Ovary (tissue), 9 donors: ENCODE measurements around the gene ERC1. TPM values are rescaled to one million over a fixed set of nuclear protein-coding genes. Genes with fewer than 3 reads are reported as not detected.

Source experiments
- DNase-seq, 5 donors: peaks; one replicate each; pipeline ENCODE4 v3.0.0-alpha.2; 2019 to 2020
- H3K27ac ChIP-seq, 2 donors: fragments of 200-600 bp; one replicate each; pipeline versions ENCODE4 v1.5.1 to v1.8.0; 2019 to 2022
- H3K27me3 ChIP-seq: fragments of 200-600 bp; one replicate; pipeline ENCODE4 v1.8.0; 2022
- H3K36me3 ChIP-seq: fragments of 200-600 bp; sonication (generic); one replicate; pipeline ENCODE4 v1.5.1; 2019
- H3K4me1 ChIP-seq: one replicate; pipeline ENCODE4 v1.8.1; 2013; ENCODE audit warnings: mild to moderate bottlenecking, moderate library complexity; ENCODE audit not compliant: insufficient read depth
- H3K4me3 ChIP-seq: fragments of 200-600 bp; sonication (generic); one replicate; pipeline ENCODE4 v1.5.1; 2017
- H3K9me3 ChIP-seq, 2 donors: fragments of 200-600 bp in 1 of 2; sonication (generic) in 1 of 2; one replicate each; pipeline versions ENCODE4 v1.5.1 to v1.8.1; 2013 to 2019; ENCODE audit warnings: mild to moderate bottlenecking in 1 of 2, moderate library complexity in 1 of 2
- EP300 ChIP-seq: sonication (generic); formaldehyde crosslinking; IDR thresholded peaks from one replicate; pipeline ENCODE4 v1.6.1; 2017; ENCODE audit warnings: antibody characterized with exemption
- POLR2A ChIP-seq: fragments of 450-650 bp; IDR thresholded peaks from one replicate; pipeline ENCODE4 v1.6.1; 2017; ENCODE audit warnings: antibody characterized with exemption, mild to moderate bottlenecking, moderate library complexity
- WGBS, 3 donors: extraction: QIAGEN DNeasy Blood & Tissue Kit in 1 of 3; methylation state at CpG; one replicate each; pipeline versions ENCODE4 v1.1.5 to v1.1.7; 2013 to 2017; 5-methylcytosine and 5-hydroxymethylcytosine counted together
- intact Hi-C, 4 donors: fragments of 100-400 bp; cut with DNase I; formaldehyde crosslinking; loops; one replicate each; pipeline versions ENCODE4 v1.11.0 to v1.15.1; 2022 to 2023
- polyA plus RNA-seq, 2 donors: library from polyadenylated mRNA; stranded (reverse); fragments of 200-250 nt in 1 of 2; fragments of 350-450 nt in 1 of 2; fragmentation: Illumina TruSeq in 1 of 2; extraction: RNeasy Lipid Tissue Mini Kit (QIAGEN cat#74804) in 1 of 2; gene quantifications; one replicate each; pipeline ENCODE4 v1.2.3, GENCODE V29; 2013 to 2014
- total RNA-seq, 7 donors: library from RNA; depleted of rRNA in 2 of 7; stranded (reverse); fragments of >200 nt in 2 of 7; fragmentation: NEBNext Ultra II Directional in 3 of 7; extraction: Animal tissue kit (Norgen Biotek cat#: 25700) in 3 of 7; gene quantifications; one replicate each; pipeline versions ENCODE4 v1.1.0 to v1.2.4, GENCODE V29; 2016 to 2023
- TF ChIP-seq, protein P1 (sequence below), 3 donors: fragments of 450-650 bp in 2 of 3; fragments of 200-600 bp in 1 of 3; IDR thresholded peaks; one replicate each; pipeline versions ENCODE4 v1.5.1 to v1.8.0; 2016 to 2022; ENCODE audit warnings: antibody characterized with exemption in 3 of 3, mild to moderate bottlenecking in 1 of 3
- donor health status: DM: no; HTN: no; CAD: no; lungs with moderate emphysema.
- donor health status: DM: no; HTN: no; CAD: no.
- donor health status: Bipolar disorder and iron deficiency.
- donor health status: DM: yes; HTN: yes; CAD: no.
- donor health status: DM: no; HTN: no; CAD: no.
- donor health status: DM: yes; HTN: yes; CAD: no.

The ERC1 gene
- total and polyA plus RNA-seq, 9 donors: 10.4 to 65.2 (median 51.6) TPM

DNA sequence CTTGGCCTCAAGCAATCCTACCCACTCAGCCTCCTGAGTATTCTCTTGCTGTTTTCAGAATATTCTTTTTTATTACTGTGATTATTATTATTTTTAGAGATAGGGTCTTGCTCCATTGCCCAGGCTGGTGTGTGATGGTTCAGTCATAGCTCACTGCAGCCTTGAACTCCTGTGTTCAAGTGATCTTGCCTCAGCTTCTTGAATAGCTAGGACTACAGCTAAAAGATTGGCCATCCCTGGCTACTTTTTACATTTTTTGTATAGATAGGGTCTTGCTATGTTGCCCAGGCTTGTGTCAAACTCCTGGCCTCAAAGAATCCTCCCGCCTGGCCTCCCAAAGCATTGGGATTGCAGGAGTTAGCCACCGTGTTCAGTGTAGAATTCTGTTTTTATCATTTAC is 73.3 kb downstream of the ERC1 start:
- Histone ChIP-seq H3K9me3 (no peaks in the 10 kb centered on the region), H3K4me3 (no peak overlapping the region), H3K4me1 (no peaks in the 10 kb centered on the region), H3K27ac (no peak overlapping the region), H3K36me3 (no peaks in the 10 kb centered on the region), H3K27me3 (no peaks in the 10 kb centered on the region)
- TF ChIP-seq EP300: no peak
- TF ChIP-seq, protein P1, sequence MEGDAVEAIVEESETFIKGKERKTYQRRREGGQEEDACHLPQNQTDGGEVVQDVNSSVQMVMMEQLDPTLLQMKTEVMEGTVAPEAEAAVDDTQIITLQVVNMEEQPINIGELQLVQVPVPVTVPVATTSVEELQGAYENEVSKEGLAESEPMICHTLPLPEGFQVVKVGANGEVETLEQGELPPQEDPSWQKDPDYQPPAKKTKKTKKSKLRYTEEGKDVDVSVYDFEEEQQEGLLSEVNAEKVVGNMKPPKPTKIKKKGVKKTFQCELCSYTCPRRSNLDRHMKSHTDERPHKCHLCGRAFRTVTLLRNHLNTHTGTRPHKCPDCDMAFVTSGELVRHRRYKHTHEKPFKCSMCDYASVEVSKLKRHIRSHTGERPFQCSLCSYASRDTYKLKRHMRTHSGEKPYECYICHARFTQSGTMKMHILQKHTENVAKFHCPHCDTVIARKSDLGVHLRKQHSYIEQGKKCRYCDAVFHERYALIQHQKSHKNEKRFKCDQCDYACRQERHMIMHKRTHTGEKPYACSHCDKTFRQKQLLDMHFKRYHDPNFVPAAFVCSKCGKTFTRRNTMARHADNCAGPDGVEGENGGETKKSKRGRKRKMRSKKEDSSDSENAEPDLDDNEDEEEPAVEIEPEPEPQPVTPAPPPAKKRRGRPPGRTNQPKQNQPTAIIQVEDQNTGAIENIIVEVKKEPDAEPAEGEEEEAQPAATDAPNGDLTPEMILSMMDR (IDR thresholded peaks at IDR 0.05): no peak
- no peak for TF ChIP-seq POLR2A
- WGBS, 3 donors: 96 to 100% (median 97%) methylated on average over 2 of the region's 2 CpGs
- DNase-seq: no peak
- intact Hi-C loops: no loop called here

DNA sequence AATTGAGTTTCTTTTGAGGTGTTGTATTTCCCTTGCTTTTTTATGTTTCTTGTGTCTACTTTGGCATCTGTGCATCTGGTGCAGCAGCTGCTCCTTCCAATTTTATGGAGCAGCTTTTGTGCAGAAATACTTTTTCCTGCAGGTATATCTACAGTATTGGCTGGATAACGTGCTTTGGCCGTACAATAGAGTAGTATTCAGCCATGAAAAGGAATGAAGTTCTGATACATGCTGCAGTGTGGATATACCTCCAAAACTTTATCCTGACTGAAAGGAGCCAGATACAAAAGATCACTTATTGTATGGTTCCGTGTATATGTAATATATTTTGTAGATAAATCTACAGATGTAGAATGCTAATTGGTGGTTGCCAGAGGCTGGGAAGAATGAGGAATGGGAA is 74.6 kb downstream of the ERC1 start:
- Histone ChIP-seq H3K27me3 (no peaks in the 10 kb centered on the region), H3K4me1 (no peaks in the 10 kb centered on the region), H3K36me3 (no peaks in the 10 kb centered on the region), H3K4me3 (no peak overlapping the region), H3K9me3 (no peaks in the 10 kb centered on the region), H3K27ac (no peak overlapping the region)
- no peak for DNase-seq
- intact Hi-C loops: no loop called here
- TF ChIP-seq, protein P1 (IDR thresholded peaks at IDR 0.05): no peak
- TF ChIP-seq POLR2A (no peak), EP300 (no peak)
- 95 to 97% (median 95%) methylated on average over 3 of the region's 3 CpGs for WGBS, 3 donors

DNA sequence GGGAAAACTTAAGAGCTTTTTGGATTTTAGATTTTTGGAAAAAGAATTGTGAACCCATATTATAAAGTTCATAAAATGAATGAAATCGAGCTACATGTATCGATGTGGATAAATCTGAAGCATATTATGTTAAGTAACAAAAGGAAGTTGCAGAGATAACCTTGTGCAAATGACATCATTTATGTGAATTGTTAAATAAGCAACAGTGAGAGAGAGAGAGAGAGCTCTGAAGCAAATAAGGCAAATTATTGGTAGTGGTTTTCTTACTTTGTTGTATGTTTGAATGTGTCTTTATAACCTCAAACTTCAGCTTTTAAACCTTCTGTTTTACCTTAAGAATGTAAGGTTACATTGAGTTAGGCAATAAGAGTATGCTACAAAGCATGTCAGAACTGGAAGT is 78.8 kb downstream of the ERC1 start:
- intact Hi-C loops: no loop called here
- DNase-seq: no peak
- WGBS, 3 donors: 88 to 93% (median 92%) methylated on average over 2 of the region's 2 CpGs
- Histone ChIP-seq H3K4me1 (no peaks in the 10 kb centered on the region), H3K9me3 (no peaks in the 10 kb centered on the region), H3K36me3 (no peaks in the 10 kb centered on the region), H3K27ac (no peak overlapping the region), H3K27me3 (no peaks in the 10 kb centered on the region), H3K4me3 (no peak overlapping the region)
- TF ChIP-seq EP300 (no peak), POLR2A (no peak)
- TF ChIP-seq, protein P1 (IDR thresholded peaks at IDR 0.05): no peak

DNA sequence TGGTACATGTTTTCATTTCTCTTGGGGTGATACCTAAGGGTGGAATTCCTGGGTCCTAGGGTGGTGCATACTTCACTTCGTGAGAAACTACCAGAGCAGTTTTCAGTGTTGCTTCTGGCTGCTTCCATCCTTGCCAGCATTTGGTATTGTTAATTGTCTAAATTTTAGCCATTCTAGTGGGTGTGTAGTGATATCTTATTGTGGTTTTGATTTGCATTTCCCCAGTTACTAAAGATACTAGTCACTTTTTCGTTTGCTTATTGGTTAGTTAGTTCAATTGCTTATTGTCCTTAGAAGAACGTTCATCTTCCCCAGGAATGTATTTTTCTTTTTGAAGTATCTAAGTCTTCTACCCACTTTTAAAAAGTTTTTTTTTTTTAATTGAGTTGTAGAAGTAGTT is 80.2 kb downstream of the ERC1 start:
- H3K9me3 ChIP-seq: no peaks in the 10 kb centered on the region
- H3K27me3 ChIP-seq: no peaks in the 10 kb centered on the region
- H3K4me1 ChIP-seq: no peaks in the 10 kb centered on the region
- intact Hi-C loops: no loop called here
- H3K4me3 ChIP-seq: no peak overlapping the region
- TF ChIP-seq POLR2A (no peak), EP300 (no peak)
- TF ChIP-seq, protein P1 (IDR thresholded peaks at IDR 0.05): no peak
- H3K27ac ChIP-seq: no peak overlapping the region
- DNase-seq: no peak
- 63 to 66% (median 65%) methylated on average over 3 of the region's 3 CpGs for WGBS, 3 donors
- H3K36me3 ChIP-seq: no peaks in the 10 kb centered on the region

DNA sequence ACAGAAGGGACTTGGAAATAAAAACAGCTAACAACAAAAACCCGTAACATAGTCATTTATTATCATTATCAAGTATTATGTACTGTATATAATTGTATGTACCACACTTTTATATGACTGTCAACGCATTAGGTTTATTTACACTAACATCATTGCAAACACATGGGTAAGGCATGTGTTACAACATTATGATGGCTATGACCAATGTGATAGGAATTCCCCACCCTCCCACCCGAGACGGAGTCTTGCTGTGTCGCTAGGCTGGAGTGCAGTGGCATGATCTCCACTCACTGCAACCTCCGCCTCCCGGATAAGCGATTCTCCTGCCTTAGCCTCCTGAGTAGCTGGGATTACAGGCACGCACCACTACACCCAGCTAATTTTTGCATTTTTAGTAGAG is 82.6 kb downstream of the ERC1 start:
- intact Hi-C loops: no loop called here
- no peaks in the 10 kb centered on the region for H3K27me3 ChIP-seq
- WGBS, 3 donors: 94 to 98% (median 96%) methylated on average over 9 of the region's 9 CpGs
- no peak overlapping the region for H3K4me3 ChIP-seq
- TF ChIP-seq, protein P1 (IDR thresholded peaks at IDR 0.05): no peak
- TF ChIP-seq EP300: no peak
- TF ChIP-seq POLR2A: no peak
- H3K9me3 ChIP-seq: no peaks in the 10 kb centered on the region
- no peaks in the 10 kb centered on the region for H3K4me1 ChIP-seq
- H3K27ac ChIP-seq: no peak overlapping the region
- no peak for DNase-seq
- H3K36me3 ChIP-seq: no peaks in the 10 kb centered on the region
